Measurements from ENCODE around the gene EEF1AKMT3.
"Not testable (repeated sequence)": the region's sequence is repeated elsewhere in the genome, so short reads cannot be mapped to it uniquely, and the experiment has no call there.

The EEF1AKMT3 gene

DNA sequence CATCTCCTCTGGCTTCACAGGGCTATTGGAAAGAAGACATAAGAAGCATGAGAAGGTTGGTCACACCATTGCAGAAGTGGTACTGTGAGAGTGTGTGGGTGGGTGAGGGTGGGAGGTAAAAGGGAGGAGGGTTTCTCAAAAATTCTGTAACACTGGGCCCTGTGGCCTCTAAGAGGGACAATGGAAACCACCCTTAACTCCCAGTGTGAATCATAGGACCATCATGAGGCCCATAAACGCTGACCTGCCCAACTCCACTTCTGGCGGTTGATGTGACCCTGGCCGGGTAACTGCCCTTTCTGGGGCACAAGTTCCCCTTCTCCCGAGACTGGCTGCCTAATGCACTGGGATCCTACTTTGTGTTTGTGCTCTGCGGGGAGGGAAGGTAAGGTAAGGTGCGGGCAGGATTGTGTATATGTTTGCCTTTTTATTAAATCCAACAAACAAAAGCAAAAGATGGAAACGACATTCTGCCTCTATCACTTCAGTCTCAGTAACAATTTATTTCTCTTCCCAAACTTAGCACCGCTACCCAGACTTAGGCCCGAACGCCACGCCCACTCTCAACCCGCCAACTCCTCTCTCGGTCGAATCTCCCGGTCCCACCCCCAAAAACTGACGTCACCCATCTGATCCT lies 1.1 kb upstream of the EEF1AKMT3 start:
- Histone ChIP-seq H3K4me1 (ENCODE audit: control extremely low read depth in 1 of 4, control insufficient read depth in 4 of 4, insufficient read depth in 4 of 4, low read length in 3 of 4) (peaks cover 2 to 29% (median 24%) of the 10 kb centered on the region in 4 experiments), H3K27ac (ENCODE audit: insufficient read depth in 1 of 2, low read depth in 1 of 2, low read length in 2 of 2, poor library complexity in 1 of 2, severe bottlenecking in 2 of 2) (peak overlapping the region; percentile 64 to 88), H3K27me3 (replicated peaks in 2 of 5; ENCODE audit: control insufficient read depth in 4 of 5, insufficient read depth in 5 of 5, low read length in 4 of 5) (peaks cover 0 to 15% (median 4%) of the 10 kb centered on the region in 5 experiments), H3K36me3 (ENCODE audit: control insufficient read depth in 4 of 4, insufficient read depth in 4 of 4, low read length in 3 of 4) (peaks cover 5 to 25% (median 13%) of the 10 kb centered on the region in 4 experiments), H3K9me3 (ENCODE audit: control extremely low read depth in 1 of 5, control insufficient read depth in 4 of 5, insufficient read depth in 2 of 5, low read depth in 1 of 5, low read length in 4 of 5) (no peaks in the 10 kb centered on the region), H3K4me3 (ENCODE audit: control insufficient read depth in 1 of 7, extremely low read depth in 1 of 7, insufficient read depth in 4 of 7, low read depth in 2 of 7, low read length in 6 of 7) (peak overlapping the region; percentile 86 to 96 (median 93))
- POLR2A ChIA-PET = interaction anchor here (1.0 to 1.5 kb wide), 2 partner anchors 11 to 19 kb away, joined by 3 to 8 read pairs; partner anchors contain the start of genes CDK4 and TSFM
- CTCF ChIA-PET = interaction anchor here (0.8 to 10.4 kb wide), 4 partner anchors 9 to 12 kb away, joined by 3 to 74 read pairs (median 6); partner anchors contain the start of gene TSFM
- 2% methylated on average over 12 of the region's 16 CpGs for WGBS (ENCODE audit: insufficient coverage)
- DNase-seq = peak; percentile 95 to 97 (median 96)

DNA sequence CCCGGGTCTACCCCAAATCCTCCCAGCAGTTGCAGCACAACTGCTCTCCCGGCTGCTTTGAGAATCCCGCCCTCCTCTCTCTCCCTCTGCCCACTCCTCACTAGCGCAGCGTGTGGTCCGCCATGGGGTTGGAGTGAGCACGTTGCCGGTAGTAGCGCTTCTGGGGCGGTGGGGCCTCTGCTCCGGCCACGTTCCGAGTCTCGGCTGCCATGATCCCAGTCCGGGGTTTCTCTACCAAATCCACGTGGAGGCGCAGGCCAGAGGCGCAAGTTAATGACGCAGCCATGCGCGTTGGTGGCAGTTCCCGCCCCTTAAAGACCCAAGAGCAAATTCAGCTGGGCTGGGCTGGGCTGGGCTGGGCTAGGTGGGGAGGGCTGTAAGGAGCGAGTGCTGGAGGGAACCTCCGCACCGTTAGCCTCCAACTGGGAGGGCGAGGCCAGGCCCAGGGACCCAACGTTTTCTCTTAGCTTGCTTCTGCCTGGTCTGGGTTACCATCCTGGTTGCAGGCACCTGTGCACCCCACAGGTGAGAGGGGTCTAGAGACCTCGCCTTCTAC lies 463 bp upstream of the EEF1AKMT3 start, which contains the start of gene METTL1:
Gene METTL1 (minus strand): TSS at position 233 of the 556 bp plus-strand sequence. CDS start 22 bp downstream, at position 211.
- H3K9me3 ChIP-seq (ENCODE audit: control extremely low read depth in 1 of 5, control insufficient read depth in 4 of 5, insufficient read depth in 2 of 5, low read depth in 1 of 5, low read length in 4 of 5) = no peaks in the 10 kb centered on the region
- H3K4me1 ChIP-seq (ENCODE audit: control extremely low read depth in 1 of 4, control insufficient read depth in 4 of 4, insufficient read depth in 4 of 4, low read length in 3 of 4) = peaks cover 2 to 23% (median 19%) of the 10 kb centered on the region in 4 experiments
- H3K27ac ChIP-seq (ENCODE audit: insufficient read depth in 1 of 2, low read depth in 1 of 2, low read length in 2 of 2, poor library complexity in 1 of 2, severe bottlenecking in 2 of 2) = peak within 1 kb of the TSS; percentile 64 to 88
- peaks cover 5 to 25% (median 13%) of the 10 kb centered on the region in 4 experiments for H3K36me3 ChIP-seq (ENCODE audit: control insufficient read depth in 4 of 4, insufficient read depth in 4 of 4, low read length in 3 of 4)
- H3K27me3 ChIP-seq (replicated peaks in 2 of 5; ENCODE audit: control insufficient read depth in 4 of 5, insufficient read depth in 5 of 5, low read length in 4 of 5) = peaks cover 0 to 9% (median 2%) of the 10 kb centered on the region in 5 experiments
- 0% methylated on average over 18 of the region's 28 CpGs for WGBS (ENCODE audit: insufficient coverage)
- CTCF ChIA-PET = interaction anchor here (0.6 to 10.4 kb wide), 4 partner anchors 9 to 61 kb away, joined by 3 to 74 read pairs (median 6); partner anchors contain the start of gene TSFM
- POLR2A ChIA-PET = interaction anchor here (0.8 to 1.5 kb wide), 4 partner anchors 11 to 20 kb away, joined by 3 to 8 read pairs (median 4); partner anchors contain the start of genes CDK4, MARCHF9 and TSFM
- DNase-seq = peak; percentile 97 to 99 (median 98)
- peak within 1 kb of the TSS; percentile 86 to 96 (median 93) for H3K4me3 ChIP-seq (ENCODE audit: control insufficient read depth in 1 of 7, extremely low read depth in 1 of 7, insufficient read depth in 4 of 7, low read depth in 2 of 7, low read length in 6 of 7)

DNA sequence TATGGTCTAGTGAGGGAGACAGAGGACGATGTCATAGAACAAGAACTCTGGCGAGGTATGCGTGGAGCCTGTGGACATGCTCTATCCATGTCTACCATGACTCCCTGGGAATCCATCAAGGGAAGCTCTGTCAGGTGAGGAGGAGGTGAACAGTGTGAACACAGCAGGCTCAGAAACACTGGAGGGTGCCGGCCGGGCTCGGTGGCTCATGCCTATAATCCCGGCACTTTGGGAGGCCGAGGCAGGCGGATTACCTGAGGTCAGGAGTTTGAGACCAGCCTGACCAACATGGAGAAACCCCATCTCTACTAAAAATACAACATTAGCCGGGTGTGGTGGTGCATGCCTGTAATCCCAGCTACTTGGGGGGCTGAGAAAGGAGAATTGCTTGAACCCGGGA lies 2.2 kb downstream of the EEF1AKMT3 start:
- Histone ChIP-seq H3K36me3 (ENCODE audit: control insufficient read depth in 4 of 4, insufficient read depth in 4 of 4, low read length in 3 of 4) (peaks cover 3 to 12% (median 4%) of the 10 kb centered on the region in 4 experiments), H3K4me1 (ENCODE audit: control extremely low read depth in 1 of 4, control insufficient read depth in 4 of 4, insufficient read depth in 4 of 4, low read length in 3 of 4) (peaks cover 2 to 23% (median 18%) of the 10 kb centered on the region in 4 experiments)
- H3K4me3 ChIP-seq (ENCODE audit: control insufficient read depth in 1 of 7, extremely low read depth in 1 of 7, insufficient read depth in 4 of 7, low read depth in 2 of 7, low read length in 6 of 7); H3K9me3 ChIP-seq (ENCODE audit: control extremely low read depth in 1 of 5, control insufficient read depth in 4 of 5, insufficient read depth in 2 of 5, low read depth in 1 of 5, low read length in 4 of 5); POLR2A ChIA-PET; H3K27me3 ChIP-seq (replicated peaks in 2 of 5; ENCODE audit: control insufficient read depth in 4 of 5, insufficient read depth in 5 of 5, low read length in 4 of 5); H3K27ac ChIP-seq (ENCODE audit: insufficient read depth in 1 of 2, low read depth in 1 of 2, low read length in 2 of 2, poor library complexity in 1 of 2, severe bottlenecking in 2 of 2); DNase-seq: not testable (repeated sequence)
- WGBS (ENCODE audit: insufficient coverage) = no CpG with 5 or more reads among the region's 11 CpGs
- CTCF ChIA-PET = interaction anchor here (2.5 to 10.4 kb wide), 2 partner anchors 13 to 18 kb away, joined by 15 to 74 read pairs; no protein-coding TSS in a partner anchor

DNA sequence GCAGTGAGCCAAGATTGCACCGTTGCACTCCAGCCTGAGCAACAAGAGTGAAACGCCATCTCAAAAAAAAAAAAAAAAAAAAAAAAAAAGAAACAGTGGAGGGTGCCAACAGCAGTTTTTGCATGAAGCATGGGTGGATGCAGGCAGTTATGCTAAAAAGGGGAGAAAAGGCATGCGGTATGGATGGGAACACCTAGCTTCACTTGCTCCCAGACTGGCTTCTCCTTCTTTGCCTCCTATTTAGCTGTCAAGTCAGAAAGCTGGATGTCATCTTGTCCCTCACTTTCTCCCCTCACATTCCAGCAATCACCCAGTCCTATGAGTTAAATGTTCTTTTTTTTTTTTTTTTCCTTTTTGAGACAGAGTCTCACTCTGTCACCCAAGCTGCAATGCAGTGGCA lies 2.6 kb downstream of the EEF1AKMT3 start:
- Histone ChIP-seq H3K27me3 (replicated peaks in 2 of 5; ENCODE audit: control insufficient read depth in 4 of 5, insufficient read depth in 5 of 5, low read length in 4 of 5) (no peaks in the 10 kb centered on the region), H3K4me3 (ENCODE audit: control insufficient read depth in 1 of 7, extremely low read depth in 1 of 7, insufficient read depth in 4 of 7, low read depth in 2 of 7, low read length in 6 of 7) (no peak overlapping the region), H3K27ac (ENCODE audit: insufficient read depth in 1 of 2, low read depth in 1 of 2, low read length in 2 of 2, poor library complexity in 1 of 2, severe bottlenecking in 2 of 2) (no peak overlapping the region), H3K36me3 (ENCODE audit: control insufficient read depth in 4 of 4, insufficient read depth in 4 of 4, low read length in 3 of 4) (peaks cover under 1 to 13% (median 2%) of the 10 kb centered on the region in 4 experiments), H3K4me1 (ENCODE audit: control extremely low read depth in 1 of 4, control insufficient read depth in 4 of 4, insufficient read depth in 4 of 4, low read length in 3 of 4) (peaks cover 2 to 23% (median 18%) of the 10 kb centered on the region in 4 experiments), H3K9me3 (ENCODE audit: control extremely low read depth in 1 of 5, control insufficient read depth in 4 of 5, insufficient read depth in 2 of 5, low read depth in 1 of 5, low read length in 4 of 5) (no peaks in the 10 kb centered on the region)
- DNase-seq = no peak
- POLR2A ChIA-PET = no interaction called here
- CTCF ChIA-PET = interaction anchor here (2.5 to 10.4 kb wide), 2 partner anchors 13 to 18 kb away, joined by 15 to 74 read pairs; no protein-coding TSS in a partner anchor
- WGBS (ENCODE audit: insufficient coverage) = 100% methylated on average over 1 of the region's 3 CpGs

DNA sequence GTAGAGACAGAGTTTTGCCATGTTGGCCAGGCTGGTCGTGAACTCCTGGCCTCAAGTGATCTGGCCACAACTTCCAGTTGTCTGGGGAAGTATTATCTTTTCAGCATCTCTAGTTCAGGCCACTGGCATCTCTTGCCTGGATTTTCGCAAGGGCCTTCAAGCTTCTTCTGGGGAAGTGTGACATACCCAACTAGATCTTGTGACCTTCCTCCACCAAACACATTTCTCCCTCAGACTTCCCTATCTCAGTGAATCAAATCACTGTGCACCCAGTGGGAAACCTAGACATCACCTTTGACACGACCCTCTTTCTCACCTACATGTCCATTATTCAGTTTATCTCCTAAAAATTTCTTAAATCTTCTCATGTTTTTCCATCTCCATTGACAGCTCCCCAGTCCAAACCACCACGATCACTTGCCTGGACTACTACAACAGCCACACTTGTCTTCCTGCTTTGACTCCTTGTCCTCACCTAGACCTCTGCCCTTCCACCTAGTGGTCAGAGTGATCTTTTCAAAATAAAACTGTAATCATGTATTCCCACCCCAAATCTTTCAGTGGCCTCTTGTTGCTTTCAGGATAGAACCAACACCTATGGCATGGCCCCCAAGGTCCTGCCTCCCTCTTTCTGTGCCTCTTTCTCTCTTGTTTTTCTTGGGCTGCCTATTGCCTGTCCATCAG lies 3.3 kb downstream of the EEF1AKMT3 start:
- Histone ChIP-seq H3K27me3 (replicated peaks in 2 of 5; ENCODE audit: control insufficient read depth in 4 of 5, insufficient read depth in 5 of 5, low read length in 4 of 5) (no peaks in the 10 kb centered on the region), H3K36me3 (ENCODE audit: control insufficient read depth in 4 of 4, insufficient read depth in 4 of 4, low read length in 3 of 4) (peaks cover 0 to 14% (median 2%) of the 10 kb centered on the region in 4 experiments), H3K4me1 (ENCODE audit: control extremely low read depth in 1 of 4, control insufficient read depth in 4 of 4, insufficient read depth in 4 of 4, low read length in 3 of 4) (peaks cover 2 to 28% (median 20%) of the 10 kb centered on the region in 4 experiments), H3K4me3 (ENCODE audit: control insufficient read depth in 1 of 7, extremely low read depth in 1 of 7, insufficient read depth in 4 of 7, low read depth in 2 of 7, low read length in 6 of 7) (no peak overlapping the region), H3K27ac (ENCODE audit: insufficient read depth in 1 of 2, low read depth in 1 of 2, low read length in 2 of 2, poor library complexity in 1 of 2, severe bottlenecking in 2 of 2) (no peak overlapping the region), H3K9me3 (ENCODE audit: control extremely low read depth in 1 of 5, control insufficient read depth in 4 of 5, insufficient read depth in 2 of 5, low read depth in 1 of 5, low read length in 4 of 5) (no peaks in the 10 kb centered on the region)
- ChIA-PET POLR2A (no interaction called here), CTCF (interaction anchor here (2.5 to 10.4 kb wide), 2 partner anchors 14 to 19 kb away, joined by 15 to 74 read pairs; no protein-coding TSS in a partner anchor)
- DNase-seq = no peak
- WGBS (ENCODE audit: insufficient coverage) = 100% methylated on average over 3 of the region's 4 CpGs

DNA sequence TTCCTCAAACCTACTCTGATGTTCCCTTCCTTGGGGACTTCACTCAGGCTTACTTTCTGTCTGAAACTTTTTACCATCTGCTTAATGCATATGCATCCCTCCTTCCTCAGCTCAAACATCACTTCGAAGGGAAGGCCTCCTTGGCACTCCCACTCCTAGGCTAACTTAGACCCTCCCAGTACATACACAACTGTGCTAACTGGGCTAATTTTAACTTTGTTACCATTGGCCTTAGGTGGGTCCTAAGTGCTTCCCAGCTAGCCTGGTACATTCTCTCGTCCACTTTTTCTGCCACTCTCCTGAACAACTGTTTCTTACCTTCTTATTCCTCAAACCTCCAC lies 3.8 kb downstream of the EEF1AKMT3 start:
- H3K27me3 ChIP-seq (replicated peaks in 2 of 5; ENCODE audit: control insufficient read depth in 4 of 5, insufficient read depth in 5 of 5, low read length in 4 of 5) = no peaks in the 10 kb centered on the region
- ChIA-PET POLR2A (no interaction called here), CTCF (interaction anchor here (2.5 to 10.4 kb wide), 2 partner anchors 14 to 19 kb away, joined by 15 to 74 read pairs; no protein-coding TSS in a partner anchor)
- H3K27ac ChIP-seq (ENCODE audit: insufficient read depth in 1 of 2, low read depth in 1 of 2, low read length in 2 of 2, poor library complexity in 1 of 2, severe bottlenecking in 2 of 2) = no peak overlapping the region
- peaks cover 0 to 12% (median 2%) of the 10 kb centered on the region in 4 experiments for H3K36me3 ChIP-seq (ENCODE audit: control insufficient read depth in 4 of 4, insufficient read depth in 4 of 4, low read length in 3 of 4)
- no peaks in the 10 kb centered on the region for H3K9me3 ChIP-seq (ENCODE audit: control extremely low read depth in 1 of 5, control insufficient read depth in 4 of 5, insufficient read depth in 2 of 5, low read depth in 1 of 5, low read length in 4 of 5)
- no peak overlapping the region for H3K4me3 ChIP-seq (ENCODE audit: control insufficient read depth in 1 of 7, extremely low read depth in 1 of 7, insufficient read depth in 4 of 7, low read depth in 2 of 7, low read length in 6 of 7)
- no peak for DNase-seq
- H3K4me1 ChIP-seq (ENCODE audit: control extremely low read depth in 1 of 4, control insufficient read depth in 4 of 4, insufficient read depth in 4 of 4, low read length in 3 of 4) = peaks cover under 1 to 28% (median 20%) of the 10 kb centered on the region in 4 experiments
- 92% methylated on average over 2 of the region's 2 CpGs for WGBS (ENCODE audit: insufficient coverage)

All from common myeloid progenitor, CD34-positive (primary cell).